SK-N-SH (cell line): ENCODE results near the gene KLF13. TPM values are rescaled to one million over a fixed set of nuclear protein-coding genes. Genes with fewer than 3 reads are reported as not detected.

ENCODE experiments used
- CTCF ChIA-PET: fragments of 300-600, 350-600 bp; formaldehyde crosslinking; extraction: SDS; loops from one replicate; lab custom pipeline; 2021; lab: Yijun Ruan, JAX
- POLR2A ChIA-PET: fragments of 350-600 bp; sonication (Branson Sonifier 250); formaldehyde crosslinking; extraction: SDS; loops from one replicate; lab custom pipeline; 2020; ENCODE audit warnings: antibody characterized with exemption, inconsistent platforms; lab: Yijun Ruan, JAX
- DNase-seq: peaks from one replicate; pipeline ENCODE4 v3.0.0; 2012
- H2AFZ ChIP-seq: fragments of 200-600 bp; sonication (generic); 2 replicates; pipeline ENCODE4 v1.8.1; 2016; ENCODE audit warnings: antibody characterized with exemption, mild to moderate bottlenecking, low read depth
- H3F3A ChIP-seq: fragments of 200-600 bp; sonication (generic); replicated peaks from 2 replicates; pipeline ENCODE3; 2016; ENCODE audit warnings: antibody characterized with exemption, mild to moderate bottlenecking; ENCODE audit not compliant: insufficient read depth
- H3K27ac ChIP-seq, 2 experiments: fragments of 200-500 bp in 1 of 2; fragments of 200-600 bp in 1 of 2; sonication (Bioruptor generic) in 1 of 2; sonication (generic), shearing (Covaris generic) in 1 of 2; 2 replicates each; pipeline versions ENCODE4 v1.5.1 to v1.6.1; 2014 to 2016; ENCODE audit warnings: low read depth in 2 of 2, inconsistent platforms in 1 of 2, low read length in 1 of 2, mild to moderate bottlenecking in 1 of 2, mixed read lengths in 1 of 2
- H3K27me3 ChIP-seq: fragments of 200-600 bp; sonication (generic), shearing (Covaris generic); 2 replicates; pipeline ENCODE4 v1.6.1; 2016; ENCODE audit warnings: mixed run types; ENCODE audit not compliant: insufficient read depth
- H3K36me3 ChIP-seq, 2 experiments: fragments of 200-500 bp in 1 of 2; fragments of 200-600 bp in 1 of 2; sonication (Bioruptor generic) in 1 of 2; sonication (generic) in 1 of 2; replicated peaks in 1 of 2; 2 replicates each; pipeline versions ENCODE3 to v1.5.1; 2014 to 2016; ENCODE audit warnings: low read length in 1 of 2, mild to moderate bottlenecking in 1 of 2; ENCODE audit not compliant: insufficient read depth in 2 of 2, control insufficient read depth in 1 of 2
- H3K4me1 ChIP-seq, 2 experiments: fragments of 200-500 bp in 1 of 2; fragments of 200-600 bp in 1 of 2; sonication (Bioruptor generic) in 1 of 2; sonication (generic), shearing (Covaris generic) in 1 of 2; 2 replicates each; pipeline versions ENCODE4 v1.5.1 to v1.6.1; 2014 to 2016; ENCODE audit warnings: low read depth in 1 of 2, low read length in 1 of 2, mixed run types in 1 of 2; ENCODE audit not compliant: insufficient read depth in 2 of 2, control insufficient read depth in 1 of 2
- H3K4me2 ChIP-seq: fragments of 200-600 bp; sonication (generic), shearing (Covaris generic); 2 replicates; pipeline ENCODE4 v1.6.1; 2017; ENCODE audit warnings: mixed run types
- H3K4me3 ChIP-seq, 2 experiments: fragments of 200-500 bp in 1 of 2; fragments of 200-600 bp in 1 of 2; sonication (Bioruptor generic) in 1 of 2; sonication (generic), shearing (Covaris generic) in 1 of 2; 2 replicates each; pipeline versions ENCODE4 v1.5.1 to v1.8.1; 2014 to 2016; ENCODE audit warnings: low read depth in 2 of 2, inconsistent platforms in 1 of 2, low read length in 1 of 2, mild to moderate bottlenecking in 1 of 2, mixed read lengths in 1 of 2, moderate library complexity in 1 of 2
- H3K79me2 ChIP-seq: fragments of 200-600 bp; sonication (generic); 2 replicates; pipeline ENCODE4 v1.8.1; 2017; ENCODE audit warnings: mild to moderate bottlenecking; ENCODE audit not compliant: insufficient read depth
- H3K9ac ChIP-seq: fragments of 200-600 bp; sonication (generic); 2 replicates; pipeline ENCODE4 v1.6.1; 2017; ENCODE audit warnings: mixed run types
- H3K9me2 ChIP-seq: fragments of 200-600 bp; sonication (generic); 2 replicates; pipeline ENCODE4 v1.6.1; 2017; ENCODE audit warnings: mixed run types
- H3K9me3 ChIP-seq: fragments of 200-600 bp; sonication (generic); 2 replicates; pipeline ENCODE4 v1.6.1; 2017; ENCODE audit warnings: mixed run types, mild to moderate bottlenecking, moderate library complexity
- H4K20me1 ChIP-seq: fragments of 200-600 bp; sonication (generic); 2 replicates; pipeline ENCODE4 v1.6.1; 2017; ENCODE audit warnings: mild to moderate bottlenecking, mixed run types; ENCODE audit not compliant: insufficient read depth
- CHD2 ChIP-seq: fragments of 150-350 bp; IDR thresholded peaks from 2 replicates; pipeline ENCODE4 v1.6.1; 2018; ENCODE audit warnings: low read length; ENCODE audit not compliant: partially characterized antibody
- ELF1 ChIP-seq: IDR thresholded peaks from 2 replicates; pipeline ENCODE4 v1.4.0; 2012
- EZH2phosphoT487 ChIP-seq: fragments of 200-600 bp; sonication (generic); IDR thresholded peaks from 2 replicates; pipeline ENCODE4 v1.6.1; 2017; ENCODE audit warnings: low read depth, mixed run types, mild to moderate bottlenecking, antibody characterized with exemption, moderate library complexity, borderline replicate concordance
- FOSL2 ChIP-seq: IDR thresholded peaks from 2 replicates; pipeline ENCODE4 v1.4.0; 2012; ENCODE audit warnings: low read depth, mild to moderate bottlenecking, moderate library complexity, borderline replicate concordance
- FOXJ3 ChIP-seq: sonication (generic); formaldehyde crosslinking; IDR thresholded peaks from 2 replicates; pipeline ENCODE4 v1.5.1; 2020; ENCODE audit warnings: mild to moderate bottlenecking, missing genetic modification reagents
- GABPA ChIP-seq: IDR thresholded peaks from 2 replicates; pipeline ENCODE4 v1.4.0; 2012; ENCODE audit warnings: low read depth, mild to moderate bottlenecking
- GATA2 ChIP-seq: sonication (generic); formaldehyde crosslinking; IDR thresholded peaks from 2 replicates; pipeline ENCODE4 v1.5.0; 2020; ENCODE audit warnings: mild to moderate bottlenecking, missing genetic modification reagents
- MXI1 ChIP-seq: IDR thresholded peaks from 2 replicates; pipeline ENCODE4 v1.6.1; 2012; ENCODE audit warnings: mild to moderate bottlenecking, low read depth, low read length, improper control_type of control experiment
- NFIC ChIP-seq: IDR thresholded peaks from 2 replicates; pipeline ENCODE4 v1.4.0; 2012; ENCODE audit warnings: borderline replicate concordance
- POLR2AphosphoS5 ChIP-seq: IDR thresholded peaks from 2 replicates; pipeline ENCODE4 v1.6.1; 2012; ENCODE audit warnings: low read depth, low read length
- RCOR1 ChIP-seq: fragments of 150-350 bp; IDR thresholded peaks from 2 replicates; pipeline ENCODE4 v1.6.1; 2017; ENCODE audit warnings: antibody characterized with exemption, low read length
- RFX5 ChIP-seq: IDR thresholded peaks from 2 replicates; pipeline ENCODE4 v1.6.1; 2012; ENCODE audit warnings: mild to moderate bottlenecking, improper control_type of control experiment, low read length
- RXRA ChIP-seq: IDR thresholded peaks from 2 replicates; pipeline ENCODE4 v1.4.0; 2012; ENCODE audit warnings: low read depth, mild to moderate bottlenecking, borderline replicate concordance
- SIN3A ChIP-seq: IDR thresholded peaks from 2 replicates; pipeline ENCODE4 v1.6.1; 2012; ENCODE audit warnings: low read depth, mild to moderate bottlenecking, low read length, moderate library complexity, borderline replicate concordance
- SMC3 ChIP-seq: IDR thresholded peaks from 2 replicates; pipeline ENCODE4 v1.6.1; 2012; ENCODE audit warnings: low read depth, low read length, improper control_type of control experiment
- TEAD4 ChIP-seq: IDR thresholded peaks from 2 replicates; pipeline ENCODE4 v1.4.0; 2012; ENCODE audit warnings: mild to moderate bottlenecking, borderline replicate concordance; ENCODE audit not compliant: insufficient read depth
- USF1 ChIP-seq: IDR thresholded peaks from 2 replicates; pipeline ENCODE4 v1.4.0; 2012; ENCODE audit warnings: low read depth, borderline replicate concordance
- USF2 ChIP-seq: fragments of 150-350 bp; IDR thresholded peaks from 2 replicates; pipeline ENCODE4 v1.6.1; 2017; ENCODE audit warnings: antibody characterized with exemption, low read length, low read depth, borderline replicate concordance
- YY1 ChIP-seq: IDR thresholded peaks from 2 replicates; pipeline ENCODE4 v1.4.0; 2012; ENCODE audit warnings: low read depth, mild to moderate bottlenecking
- WGBS: methylation state at CpG from one replicate; pipeline ENCODE4 v1.1.6; 2017; ENCODE audit warnings: low lambda C conversion rate; 5-methylcytosine and 5-hydroxymethylcytosine counted together
- polyA plus RNA-seq, 3 experiments: library from polyadenylated mRNA; depleted of rRNA; stranded (reverse); fragments of >200 nt; gene quantifications; 2 replicates each; pipeline ENCODE4 v1.2.3, GENCODE V29; 2012
- TF ChIP-seq, protein P1 (sequence below): IDR thresholded peaks from 2 replicates; pipeline ENCODE4; 2012
- TF ChIP-seq, protein P2 (sequence below): IDR thresholded peaks from 2 replicates; pipeline ENCODE4 v1.4.0; 2012; ENCODE audit warnings: low read depth
- TF ChIP-seq, protein P3 (sequence below): IDR thresholded peaks from 2 replicates; pipeline ENCODE4 v1.4.0; 2012; ENCODE audit warnings: low read depth, borderline replicate concordance

The KLF13 gene
- polyA plus RNA-seq, 1 of the 3 experiments (the other 2 are of a cell fraction), result 7.1 TPM

DNA sequence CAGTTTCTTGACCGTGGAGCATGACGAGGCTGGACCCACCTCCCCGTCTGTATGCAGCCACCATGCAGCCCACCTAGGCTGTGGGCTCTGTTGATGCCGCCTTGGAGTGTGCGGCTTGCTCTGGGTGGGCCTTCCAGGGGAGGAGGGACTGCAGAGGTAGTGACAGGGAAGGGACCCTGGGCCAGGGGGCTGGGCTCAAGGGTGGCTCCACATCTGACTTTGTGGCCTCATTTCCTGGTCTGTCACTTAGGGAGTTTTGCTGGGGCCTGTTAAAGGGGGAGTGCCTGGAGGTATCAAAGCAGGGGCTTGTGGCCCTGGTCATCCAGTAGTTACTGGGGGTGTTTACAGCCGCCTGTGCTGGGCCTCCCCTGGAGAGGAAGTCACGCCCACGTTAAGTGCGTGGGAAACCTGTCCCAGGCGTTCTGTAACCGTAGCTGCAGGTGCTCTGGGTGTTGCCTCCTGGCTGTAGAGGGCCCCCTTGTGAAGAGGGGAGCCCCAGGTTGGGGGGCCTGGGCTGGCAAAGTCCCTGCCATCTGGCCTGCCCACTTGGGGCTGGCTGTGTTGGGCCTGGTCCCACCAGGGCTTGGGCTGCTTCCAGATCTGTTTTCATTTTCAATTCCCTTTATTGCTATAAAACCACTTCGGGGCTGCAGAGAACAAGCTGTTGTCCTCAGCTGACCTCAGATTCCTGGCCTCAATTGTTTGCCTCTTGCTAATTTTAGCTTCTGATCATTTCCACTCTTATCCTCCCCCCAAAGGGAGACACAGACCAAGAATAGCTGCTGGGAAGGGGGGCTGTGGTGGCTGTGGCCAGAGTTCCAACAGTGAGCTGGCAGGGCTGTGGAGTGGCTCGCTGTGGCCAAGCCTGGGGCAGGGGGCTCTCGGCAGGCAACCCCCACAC lies 26.5 kb downstream of the KLF13 start (continued):
- TF ChIP-seq USF2, result no peak
- no peak for TF ChIP-seq ELF1
- TF ChIP-seq RCOR1, result peak; percentile 86
- no peak; the same call in 1 of the 2 replicates for TF ChIP-seq RFX5
- TF ChIP-seq, protein P1, sequence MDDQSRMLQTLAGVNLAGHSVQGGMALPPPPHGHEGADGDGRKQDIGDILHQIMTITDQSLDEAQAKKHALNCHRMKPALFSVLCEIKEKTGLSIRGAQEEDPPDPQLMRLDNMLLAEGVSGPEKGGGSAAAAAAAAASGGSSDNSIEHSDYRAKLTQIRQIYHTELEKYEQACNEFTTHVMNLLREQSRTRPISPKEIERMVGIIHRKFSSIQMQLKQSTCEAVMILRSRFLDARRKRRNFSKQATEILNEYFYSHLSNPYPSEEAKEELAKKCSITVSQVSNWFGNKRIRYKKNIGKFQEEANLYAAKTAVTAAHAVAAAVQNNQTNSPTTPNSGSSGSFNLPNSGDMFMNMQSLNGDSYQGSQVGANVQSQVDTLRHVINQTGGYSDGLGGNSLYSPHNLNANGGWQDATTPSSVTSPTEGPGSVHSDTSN, result no peak
- peak; percentile 51; the same call in 1 of the 2 replicates for TF ChIP-seq NFIC
- no peak for TF ChIP-seq GABPA
- 0 out of 2 replicates have a peak, but pooled peaks have one; percentile 18 for TF ChIP-seq SMC3
- TF ChIP-seq FOSL2, result no peak
- TF ChIP-seq, protein P2, sequence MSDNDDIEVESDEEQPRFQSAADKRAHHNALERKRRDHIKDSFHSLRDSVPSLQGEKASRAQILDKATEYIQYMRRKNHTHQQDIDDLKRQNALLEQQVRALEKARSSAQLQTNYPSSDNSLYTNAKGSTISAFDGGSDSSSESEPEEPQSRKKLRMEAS, result no peak
- no peak for TF ChIP-seq MXI1
- TF ChIP-seq RXRA, result peak; percentile 89

DNA sequence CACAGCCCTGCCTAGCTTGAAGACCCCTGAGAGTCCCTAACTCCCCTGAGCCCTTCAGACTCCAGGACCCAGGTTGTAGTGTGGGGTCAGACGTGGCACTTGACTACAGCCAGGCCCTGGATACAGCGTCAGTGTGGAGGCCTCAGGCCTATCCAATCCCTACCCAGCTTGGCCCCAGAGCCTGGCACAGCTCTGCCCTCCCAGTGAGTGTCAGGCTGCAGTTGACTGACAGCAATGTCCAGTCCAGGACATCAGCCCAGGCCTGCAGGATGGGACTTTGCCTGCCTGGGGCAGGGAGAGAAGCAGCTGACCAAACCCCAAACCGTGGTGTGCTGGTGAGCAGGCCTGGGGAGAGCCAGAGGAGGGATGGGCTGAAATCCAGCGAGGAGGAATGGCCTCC lies 27.3 kb downstream of the KLF13 start:
- peak overlapping the region in 1 of 2 experiments; percentile 27; a peak in 1 of 4 replicates for H3K4me3 ChIP-seq
- H3K9me2 ChIP-seq, result no peaks in the 10 kb centered on the region
- peak; percentile 72 for DNase-seq
- H2AFZ ChIP-seq, result no peak overlapping the region; the same call in 1 of the 2 replicates
- WGBS, result 50% methylated on average over 1 of the region's 4 CpGs
- H3K79me2 ChIP-seq, result peaks cover 40% of the 10 kb centered on the region
- no peaks in the 10 kb centered on the region for H3K36me3 ChIP-seq
- ChIA-PET POLR2A (interaction anchor here (0.6 to 1.7 kb wide), 6 partner anchors 12 to 138 kb away, joined by 3 to 10 read pairs (median 4); partner anchors contain the start of gene KLF13), CTCF (interaction anchor here (0.7 to 4.1 kb wide), 7 partner anchors 10 to 139 kb away, joined by 3 to 23 read pairs (median 4); partner anchors contain the start of gene KLF13)
- peak overlapping the region; percentile 51; the same call in 1 of the 2 replicates for H3K9ac ChIP-seq
- no peaks in the 10 kb centered on the region for H3K9me3 ChIP-seq
- peaks cover 24 to 90% of the 10 kb centered on the region in 2 experiments for H3K4me1 ChIP-seq
- H3K27me3 ChIP-seq, result no peaks in the 10 kb centered on the region
- H4K20me1 ChIP-seq, result peaks cover 11% of the 10 kb centered on the region
- peak overlapping the region; percentile 94 for H3K4me2 ChIP-seq
- H3F3A ChIP-seq, result no peaks in the 10 kb centered on the region
- H3K27ac ChIP-seq, result peak overlapping the region; percentile 94 to 95
- TF ChIP-seq EZH2phosphoT487 (no peak), CHD2 (no peak), FOSL2 (no peak), MXI1 (peak; percentile 2; the same call in 1 of the 2 replicates), YY1 (no peak), RFX5 (peak; percentile 62), POLR2AphosphoS5 (no peak), FOXJ3 (no peak), SIN3A (no peak), USF1 (no peak), TEAD4 (no peak), SMC3 (no peak), GATA2 (CRISPR knock-in tag) (no peak), NFIC (no peak)
- TF ChIP-seq, protein P3, sequence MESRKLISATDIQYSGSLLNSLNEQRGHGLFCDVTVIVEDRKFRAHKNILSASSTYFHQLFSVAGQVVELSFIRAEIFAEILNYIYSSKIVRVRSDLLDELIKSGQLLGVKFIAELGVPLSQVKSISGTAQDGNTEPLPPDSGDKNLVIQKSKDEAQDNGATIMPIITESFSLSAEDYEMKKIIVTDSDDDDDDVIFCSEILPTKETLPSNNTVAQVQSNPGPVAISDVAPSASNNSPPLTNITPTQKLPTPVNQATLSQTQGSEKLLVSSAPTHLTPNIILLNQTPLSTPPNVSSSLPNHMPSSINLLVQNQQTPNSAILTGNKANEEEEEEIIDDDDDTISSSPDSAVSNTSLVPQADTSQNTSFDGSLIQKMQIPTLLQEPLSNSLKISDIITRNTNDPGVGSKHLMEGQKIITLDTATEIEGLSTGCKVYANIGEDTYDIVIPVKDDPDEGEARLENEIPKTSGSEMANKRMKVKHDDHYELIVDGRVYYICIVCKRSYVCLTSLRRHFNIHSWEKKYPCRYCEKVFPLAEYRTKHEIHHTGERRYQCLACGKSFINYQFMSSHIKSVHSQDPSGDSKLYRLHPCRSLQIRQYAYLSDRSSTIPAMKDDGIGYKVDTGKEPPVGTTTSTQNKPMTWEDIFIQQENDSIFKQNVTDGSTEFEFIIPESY, result no peak
